H9 (cell line): ENCODE results near the gene NCAM1. TPM values are rescaled to one million over a fixed set of nuclear protein-coding genes. Genes with fewer than 3 reads are reported as not detected.

Source experiments
- DNase-seq: peaks from one replicate; pipeline ENCODE4 v3.0.0-alpha.2; 2017
- H2AFZ ChIP-seq: one replicate; pipeline ENCODE4 v1.6.1; 2013; ENCODE audit warnings: mild to moderate bottlenecking, low read length, control low read depth, moderate library complexity
- H2AK5ac ChIP-seq: 2 replicates; pipeline ENCODE4 v1.6.1; 2013; ENCODE audit warnings: low read length, control low read depth, mixed read lengths; ENCODE audit not compliant: insufficient read length
- H2BK120ac ChIP-seq: one replicate; pipeline ENCODE4 v1.6.1; 2013; ENCODE audit warnings: low read depth, mild to moderate bottlenecking, low read length, control low read depth, inconsistent platforms; ENCODE audit not compliant: poor library complexity, severe bottlenecking
- H2BK12ac ChIP-seq: 2 replicates; pipeline ENCODE4 v1.6.1; 2013; ENCODE audit warnings: low read length, control low read depth, mixed read lengths, low read depth; ENCODE audit not compliant: insufficient read length
- H2BK15ac ChIP-seq: 2 replicates; pipeline ENCODE4 v1.6.1; 2013; ENCODE audit warnings: low read depth, low read length, control low read depth
- H2BK20ac ChIP-seq: one replicate; pipeline ENCODE4 v1.6.1; 2013; ENCODE audit warnings: low read depth, mild to moderate bottlenecking, low read length, control low read depth, inconsistent platforms; ENCODE audit not compliant: poor library complexity, severe bottlenecking
- H2BK5ac ChIP-seq: 2 replicates; pipeline ENCODE4 v1.6.1; 2013; ENCODE audit warnings: low read length, control low read depth, mixed read lengths; ENCODE audit not compliant: insufficient read length
- H3K14ac ChIP-seq: 2 replicates; pipeline ENCODE4 v1.6.1; 2013; ENCODE audit warnings: low read length, control low read depth; ENCODE audit not compliant: insufficient read depth
- H3K18ac ChIP-seq: 2 replicates; pipeline ENCODE4 v1.6.1; 2013; ENCODE audit warnings: low read depth, mild to moderate bottlenecking, mixed read lengths, low read length, control low read depth; ENCODE audit not compliant: insufficient read length
- H3K23ac ChIP-seq: 2 replicates; pipeline ENCODE4 v1.6.1; 2013; ENCODE audit warnings: low read length, control low read depth, mixed read lengths, low read depth; ENCODE audit not compliant: insufficient read length
- H3K23me2 ChIP-seq: 2 replicates; pipeline ENCODE4 v1.6.1; 2013; ENCODE audit warnings: low read depth, mild to moderate bottlenecking, mixed read lengths, low read length, control low read depth; ENCODE audit not compliant: insufficient read length, poor library complexity, severe bottlenecking
- H3K27ac ChIP-seq: 2 replicates; pipeline ENCODE4 v1.5.1; 2013; ENCODE audit warnings: low read length, control low read depth, mixed read lengths, low read depth; ENCODE audit not compliant: insufficient read length
- H3K27me3 ChIP-seq: 2 replicates; pipeline ENCODE4 v1.6.1; 2013; ENCODE audit warnings: low read length, control low read depth, inconsistent platforms; ENCODE audit not compliant: insufficient read depth
- H3K4ac ChIP-seq: 2 replicates; pipeline ENCODE4 v1.6.1; 2013; ENCODE audit warnings: low read depth, mild to moderate bottlenecking, control low read depth, inconsistent platforms, low read length, moderate library complexity
- H3K4me1 ChIP-seq: 2 replicates; pipeline ENCODE4 v1.6.1; 2013; ENCODE audit warnings: low read length, control low read depth, inconsistent platforms; ENCODE audit not compliant: insufficient read depth
- H3K4me2 ChIP-seq: 2 replicates; pipeline ENCODE4 v1.6.1; 2013; ENCODE audit warnings: low read length, control low read depth, mixed read lengths; ENCODE audit not compliant: insufficient read length, insufficient read depth
- H3K56ac ChIP-seq: 2 replicates; pipeline ENCODE4 v1.6.1; 2013; ENCODE audit warnings: low read depth, mild to moderate bottlenecking, mixed read lengths, low read length, control low read depth; ENCODE audit not compliant: insufficient read length
- H3K79me1 ChIP-seq: 2 replicates; pipeline ENCODE4 v1.6.1; 2013; ENCODE audit warnings: low read depth, mild to moderate bottlenecking, moderate library complexity, low read length, control low read depth, inconsistent platforms; ENCODE audit not compliant: insufficient read depth, poor library complexity, severe bottlenecking
- H3K79me2 ChIP-seq: 2 replicates; pipeline ENCODE4 v1.6.1; 2013; ENCODE audit warnings: low read length, control low read depth, inconsistent platforms; ENCODE audit not compliant: insufficient read depth
- H3K9ac ChIP-seq: 2 replicates; pipeline ENCODE4 v1.6.1; 2013; ENCODE audit warnings: low read length, control low read depth, mixed read lengths; ENCODE audit not compliant: insufficient read length; ENCODE audit errors: extremely low read depth
- H3K9me3 ChIP-seq: one replicate; pipeline ENCODE4 v1.6.1; 2013; ENCODE audit warnings: low read depth, low read length, inconsistent platforms; ENCODE audit not compliant: control insufficient read depth
- H3T11ph ChIP-seq: one replicate; pipeline ENCODE4 v1.6.1; 2013; ENCODE audit warnings: mild to moderate bottlenecking, low read length, control low read depth, inconsistent platforms
- H4K20me1 ChIP-seq: one replicate; pipeline ENCODE4 v1.6.1; 2013; ENCODE audit not compliant: control insufficient read depth, insufficient read length, insufficient read depth
- H4K5ac ChIP-seq: 2 replicates; pipeline ENCODE4 v1.6.1; 2013; ENCODE audit warnings: low read depth, mild to moderate bottlenecking, mixed read lengths, low read length, control low read depth; ENCODE audit not compliant: insufficient read length
- H4K8ac ChIP-seq: replicated peaks from 2 replicates; pipeline ENCODE4 v1.6.1; 2013; ENCODE audit warnings: low read length, control low read depth, mixed read lengths, low read depth; ENCODE audit not compliant: insufficient read length
- H4K91ac ChIP-seq: 2 replicates; pipeline ENCODE4 v1.6.1; 2013; ENCODE audit warnings: low read depth, mild to moderate bottlenecking, moderate library complexity, mixed read lengths, low read length, control low read depth; ENCODE audit not compliant: insufficient read length
- H3K27ac Mint-ChIP-seq, 3 experiments: 2 replicates in 2 of 3; 3 replicates in 1 of 3; pipeline ENCODE4 v1.8.0; 2020 to 2021; ENCODE audit warnings: mixed read lengths in 3 of 3, mild to moderate bottlenecking in 1 of 3, moderate library complexity in 1 of 3
- H3K27me3 Mint-ChIP-seq: 2 replicates; pipeline ENCODE4 v1.8.0; 2021; ENCODE audit warnings: low read depth, mild to moderate bottlenecking, moderate library complexity, mixed read lengths
- H3K36me3 Mint-ChIP-seq, 3 experiments: 2 replicates in 2 of 3; 3 replicates in 1 of 3; pipeline ENCODE4 v1.8.0; 2020 to 2021; ENCODE audit warnings: low read depth in 3 of 3, mixed read lengths in 3 of 3; ENCODE audit not compliant: insufficient read depth in 1 of 3
- H3K4me1 Mint-ChIP-seq, 2 experiments: 2 replicates each; pipeline ENCODE4 v1.8.0; 2020; ENCODE audit warnings: mixed read lengths in 2 of 2
- H3K4me3 Mint-ChIP-seq, 2 experiments: 2 replicates in 1 of 2; 3 replicates in 1 of 2; pipeline ENCODE4 v1.8.0; 2020 to 2021; ENCODE audit warnings: mild to moderate bottlenecking in 2 of 2, mixed read lengths in 2 of 2, moderate library complexity in 1 of 2
- H3K9me3 Mint-ChIP-seq, 2 experiments: 2 replicates in 1 of 2; 3 replicates in 1 of 2; pipeline ENCODE4 v1.8.0; 2020; ENCODE audit warnings: mild to moderate bottlenecking in 2 of 2, mixed read lengths in 2 of 2, moderate library complexity in 1 of 2
- WGBS: extraction: QIAGEN DNeasy Blood & Tissue Kit; methylation state at CpG from one replicate; pipeline ENCODE4 v1.1.7; 2013; ENCODE audit warnings: missing lambda C conversion rate, low lambda C conversion rate, mixed read lengths; ENCODE audit not compliant: insufficient read length; ENCODE audit errors: extremely low coverage; 5-methylcytosine and 5-hydroxymethylcytosine counted together
- total RNA-seq: library from RNA; stranded (reverse); gene quantifications from 2 replicates; pipeline ENCODE4 v1.2.1, GENCODE V29; 2021
- TF ChIP-seq, protein P1 (sequence below): fragments of 200-600 bp; sonication (generic); conservative IDR thresholded peaks from 3 replicates; pipeline ENCODE4 v1.8.0; 2021; ENCODE audit warnings: antibody characterized with exemption, mild to moderate bottlenecking

The NCAM1 gene
- total RNA-seq, 1 experiment from 2014 or later, result 2.5 TPM

DNA sequence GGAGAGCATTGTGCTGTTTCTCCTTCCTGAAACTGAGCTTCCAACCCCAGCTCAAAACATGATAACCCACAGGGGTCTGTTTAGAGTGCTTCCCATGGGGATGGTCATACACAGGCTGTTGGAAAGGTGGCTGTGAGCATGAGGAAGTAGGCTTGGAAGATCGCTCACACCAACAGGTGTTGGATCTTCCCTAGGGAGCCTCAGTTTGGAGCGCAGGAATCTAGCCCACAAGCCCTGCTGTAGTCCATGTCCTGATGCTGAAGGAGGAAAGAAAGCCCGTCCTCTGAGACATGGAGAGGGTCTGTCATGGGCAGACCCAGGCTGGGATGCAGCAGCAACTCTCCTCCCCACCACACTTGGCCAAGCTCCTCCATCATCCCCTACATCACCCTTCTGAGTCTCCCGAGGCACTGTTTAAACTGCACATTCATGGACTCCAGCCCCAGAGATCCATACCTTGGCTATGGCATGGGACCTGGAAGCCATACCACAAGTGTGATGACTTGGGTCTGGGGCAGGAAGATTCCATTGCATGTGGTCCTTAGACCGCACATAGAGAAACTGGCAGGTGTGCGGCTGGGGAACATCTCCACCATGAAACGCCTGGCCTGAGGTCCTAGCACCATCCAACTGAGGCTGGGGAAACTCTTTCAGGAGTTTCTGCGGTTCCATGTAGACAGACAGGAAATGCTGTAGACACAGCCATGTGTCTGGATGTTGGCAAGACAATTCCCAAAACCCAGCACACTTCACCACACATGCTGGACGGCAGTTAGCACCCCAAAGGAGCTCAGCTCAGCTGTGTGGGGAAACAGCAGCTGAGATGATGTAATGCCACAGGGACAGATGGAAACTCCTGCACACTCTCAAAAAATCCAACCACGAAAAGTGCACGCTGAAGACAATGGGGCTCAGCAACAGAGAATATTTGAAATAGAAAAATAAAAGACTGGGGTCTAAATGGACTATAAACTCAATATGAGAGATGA, 325.6 kb downstream of the NCAM1 start:
- no peaks in the 10 kb centered on the region for H3K79me1 ChIP-seq
- TF ChIP-seq, protein P1, sequence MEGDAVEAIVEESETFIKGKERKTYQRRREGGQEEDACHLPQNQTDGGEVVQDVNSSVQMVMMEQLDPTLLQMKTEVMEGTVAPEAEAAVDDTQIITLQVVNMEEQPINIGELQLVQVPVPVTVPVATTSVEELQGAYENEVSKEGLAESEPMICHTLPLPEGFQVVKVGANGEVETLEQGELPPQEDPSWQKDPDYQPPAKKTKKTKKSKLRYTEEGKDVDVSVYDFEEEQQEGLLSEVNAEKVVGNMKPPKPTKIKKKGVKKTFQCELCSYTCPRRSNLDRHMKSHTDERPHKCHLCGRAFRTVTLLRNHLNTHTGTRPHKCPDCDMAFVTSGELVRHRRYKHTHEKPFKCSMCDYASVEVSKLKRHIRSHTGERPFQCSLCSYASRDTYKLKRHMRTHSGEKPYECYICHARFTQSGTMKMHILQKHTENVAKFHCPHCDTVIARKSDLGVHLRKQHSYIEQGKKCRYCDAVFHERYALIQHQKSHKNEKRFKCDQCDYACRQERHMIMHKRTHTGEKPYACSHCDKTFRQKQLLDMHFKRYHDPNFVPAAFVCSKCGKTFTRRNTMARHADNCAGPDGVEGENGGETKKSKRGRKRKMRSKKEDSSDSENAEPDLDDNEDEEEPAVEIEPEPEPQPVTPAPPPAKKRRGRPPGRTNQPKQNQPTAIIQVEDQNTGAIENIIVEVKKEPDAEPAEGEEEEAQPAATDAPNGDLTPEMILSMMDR, result no peak

More for the DNA sequence above, 325.6 kb downstream of the NCAM1 start:
- Histone ChIP-seq H4K8ac (no peak overlapping the region), H4K20me1 (no peaks in the 10 kb centered on the region), H3K79me2 (no peaks in the 10 kb centered on the region), H3K4me2 (no peak overlapping the region), H3K23ac (no peak overlapping the region), H4K91ac (no peak overlapping the region), H2BK15ac (no peak overlapping the region), H4K5ac (no peak overlapping the region), H3K4me1 (no peaks in the 10 kb centered on the region), H3K56ac (no peak overlapping the region), H2AFZ (no peak overlapping the region), H3K18ac (no peak overlapping the region), H3K27me3 (no peaks in the 10 kb centered on the region), H2BK5ac (no peak overlapping the region), H3K23me2 (no peaks in the 10 kb centered on the region), H3T11ph (no peak overlapping the region), H2BK12ac (no peak overlapping the region), H2BK120ac (no peak overlapping the region), H3K14ac (no peak overlapping the region), H2BK20ac (no peak overlapping the region), H3K9ac (no peak overlapping the region), H2AK5ac (no peak overlapping the region), H3K9me3 (no peaks in the 10 kb centered on the region), H3K4ac (no peak overlapping the region), H3K27ac (no peak overlapping the region)
- no peak overlapping the region for H3K4me3 Mint-ChIP-seq
- H3K27me3 Mint-ChIP-seq, result no peaks in the 10 kb centered on the region; the same call in 1 of the 2 replicates
- H3K9me3 Mint-ChIP-seq, result no peaks in the 10 kb centered on the region
- H3K4me1 Mint-ChIP-seq, result no peaks in the 10 kb centered on the region; a peak in 1 of 4 replicates
- H3K36me3 Mint-ChIP-seq, result no peaks in the 10 kb centered on the region; a peak in 1 of 7 replicates
- no peak overlapping the region for H3K27ac Mint-ChIP-seq
- no peak for DNase-seq
- WGBS, result no CpG with 5 or more reads among the region's 11 CpGs
